ENCODE measurements around the gene ZNF516. TPM values are rescaled to one million over a fixed set of nuclear protein-coding genes. Genes with fewer than 3 reads are reported as not detected.

The ZNF516 gene
- total and polyA plus RNA-seq, 2 of the 13 experiments (the other 11 are each of a cell fraction or from before 2014, with no cell fraction given): 16.6 to 18.7 TPM

DNA sequence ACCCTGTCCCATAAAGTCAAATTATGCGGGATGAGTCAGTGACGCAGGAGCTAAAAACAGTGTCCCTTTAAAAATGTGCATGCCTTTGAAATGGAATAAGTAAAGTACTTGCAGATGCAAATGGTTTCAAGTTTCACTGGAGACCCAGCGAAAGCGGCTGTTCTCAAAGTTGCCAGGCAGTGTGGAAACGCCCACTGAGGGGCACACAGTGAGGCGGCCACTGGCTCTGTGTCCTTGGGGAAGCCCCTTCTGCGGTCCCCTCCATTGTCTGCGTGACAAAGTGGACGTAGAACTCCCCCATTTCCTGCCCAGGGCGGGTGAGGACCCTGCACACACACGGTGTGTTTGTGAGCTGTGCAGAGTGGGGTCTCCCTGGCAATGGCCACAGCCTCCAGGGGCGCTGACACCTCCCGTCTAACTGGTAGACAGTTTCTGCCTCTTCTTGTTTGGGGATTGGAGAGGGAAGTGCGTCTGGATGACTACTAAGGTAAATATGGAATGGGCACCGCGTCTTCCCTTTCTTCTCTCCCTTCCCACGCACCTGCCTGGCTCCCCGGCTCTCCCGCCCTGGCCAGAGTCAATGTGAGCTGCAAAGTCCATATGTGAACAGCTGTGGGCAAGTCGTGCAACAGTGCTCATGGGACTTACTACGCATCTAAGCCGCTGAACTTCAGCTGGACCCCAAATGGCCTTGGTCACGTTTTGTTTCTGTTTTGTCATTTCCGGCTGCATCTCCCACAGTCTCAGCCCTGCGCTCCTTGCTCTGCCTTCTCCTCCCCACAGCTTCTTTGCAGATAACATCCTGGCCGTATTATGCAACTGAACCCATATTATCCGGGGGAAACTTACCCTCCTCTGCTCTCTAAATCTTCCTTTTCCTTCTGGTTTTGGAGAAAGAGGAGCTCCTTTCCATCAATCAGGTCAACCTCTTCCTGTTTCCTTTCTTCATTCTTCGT lies 33.7 kb upstream of the ZNF516 start (continued):
- TF ChIP-seq HNRNPH1 (optimal IDR thresholded peaks at IDR 0.05; ENCODE audit: low read depth, low read length): no peak
- TF ChIP-seq PTBP1 (IDR thresholded peaks at IDR 0.05; ENCODE audit: low read depth, low read length, poor library complexity, severe bottlenecking): no peak
- TF ChIP-seq GLI4 (CRISPR knock-in tag; IDR thresholded peaks at IDR 0.05; ENCODE audit: borderline replicate concordance): no peak
- TF ChIP-seq, protein P1, sequence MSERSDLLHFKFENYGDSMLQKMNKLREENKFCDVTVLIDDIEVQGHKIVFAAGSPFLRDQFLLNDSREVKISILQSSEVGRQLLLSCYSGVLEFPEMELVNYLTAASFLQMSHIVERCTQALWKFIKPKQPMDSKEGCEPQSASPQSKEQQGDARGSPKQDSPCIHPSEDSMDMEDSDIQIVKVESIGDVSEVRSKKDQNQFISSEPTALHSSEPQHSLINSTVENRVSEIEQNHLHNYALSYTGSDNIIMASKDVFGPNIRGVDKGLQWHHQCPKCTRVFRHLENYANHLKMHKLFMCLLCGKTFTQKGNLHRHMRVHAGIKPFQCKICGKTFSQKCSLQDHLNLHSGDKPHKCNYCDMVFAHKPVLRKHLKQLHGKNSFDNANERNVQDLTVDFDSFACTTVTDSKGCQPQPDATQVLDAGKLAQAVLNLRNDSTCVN (CRISPR knock-in tag; IDR thresholded peaks at IDR 0.05; ENCODE audit: borderline replicate concordance): no peak
- no peak for TF ChIP-seq SALL2 (CRISPR knock-in tag; IDR thresholded peaks at IDR 0.05)
- no peak for TF ChIP-seq REPIN1 (CRISPR knock-in tag; IDR thresholded peaks at IDR 0.05; ENCODE audit: borderline replicate concordance, low read depth)
- TF ChIP-seq ZFP36L1 (CRISPR knock-in tag; IDR thresholded peaks at IDR 0.05): no peak
- no peak for TF ChIP-seq NFE2 (CRISPR knock-in tag; IDR thresholded peaks at IDR 0.05)
- TF ChIP-seq ZNF614 (CRISPR knock-in tag; IDR thresholded peaks at IDR 0.05; ENCODE audit: borderline replicate concordance): no peak
- TF ChIP-seq ZNF143 (CRISPR knock-in tag; IDR thresholded peaks at IDR 0.05): no peak
- peak; percentile 68; the same call in 1 of the 2 replicates for TF ChIP-seq ZNF33A (CRISPR knock-in tag; IDR thresholded peaks at IDR 0.05; ENCODE audit: borderline replicate concordance)
- TF ChIP-seq ZNF737 (CRISPR knock-in tag; IDR thresholded peaks at IDR 0.05; ENCODE audit: borderline replicate concordance): peak; percentile 39; the same call in 1 of the 2 replicates
- no peak for TF ChIP-seq NRL (CRISPR knock-in tag; IDR thresholded peaks at IDR 0.05; ENCODE audit: borderline replicate concordance)
- TF ChIP-seq ADNP (CRISPR knock-in tag; IDR thresholded peaks at IDR 0.05): no peak
- no peak for TF ChIP-seq ISL2 (CRISPR knock-in tag; IDR thresholded peaks at IDR 0.05)
- TF ChIP-seq, protein P2, sequence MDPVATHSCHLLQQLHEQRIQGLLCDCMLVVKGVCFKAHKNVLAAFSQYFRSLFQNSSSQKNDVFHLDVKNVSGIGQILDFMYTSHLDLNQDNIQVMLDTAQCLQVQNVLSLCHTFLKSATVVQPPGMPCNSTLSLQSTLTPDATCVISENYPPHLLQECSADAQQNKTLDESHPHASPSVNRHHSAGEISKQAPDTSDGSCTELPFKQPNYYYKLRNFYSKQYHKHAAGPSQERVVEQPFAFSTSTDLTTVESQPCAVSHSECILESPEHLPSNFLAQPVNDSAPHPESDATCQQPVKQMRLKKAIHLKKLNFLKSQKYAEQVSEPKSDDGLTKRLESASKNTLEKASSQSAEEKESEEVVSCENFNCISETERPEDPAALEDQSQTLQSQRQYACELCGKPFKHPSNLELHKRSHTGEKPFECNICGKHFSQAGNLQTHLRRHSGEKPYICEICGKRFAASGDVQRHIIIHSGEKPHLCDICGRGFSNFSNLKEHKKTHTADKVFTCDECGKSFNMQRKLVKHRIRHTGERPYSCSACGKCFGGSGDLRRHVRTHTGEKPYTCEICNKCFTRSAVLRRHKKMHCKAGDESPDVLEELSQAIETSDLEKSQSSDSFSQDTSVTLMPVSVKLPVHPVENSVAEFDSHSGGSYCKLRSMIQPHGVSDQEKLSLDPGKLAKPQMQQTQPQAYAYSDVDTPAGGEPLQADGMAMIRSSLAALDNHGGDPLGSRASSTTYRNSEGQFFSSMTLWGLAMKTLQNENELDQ (CRISPR knock-in tag; IDR thresholded peaks at IDR 0.05; ENCODE audit: borderline replicate concordance): no peak
- no peak for TF ChIP-seq ZBTB21 (CRISPR knock-in tag; IDR thresholded peaks at IDR 0.05)
- TF ChIP-seq ZNF652 (CRISPR knock-in tag; IDR thresholded peaks at IDR 0.05; ENCODE audit: borderline replicate concordance, low read depth): no peak
- TF ChIP-seq, protein P3, sequence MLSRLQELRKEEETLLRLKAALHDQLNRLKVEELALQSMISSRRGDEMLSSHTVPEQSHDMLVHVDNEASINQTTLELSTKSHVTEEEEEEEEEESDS (CRISPR knock-in tag; IDR thresholded peaks at IDR 0.05; ENCODE audit: borderline replicate concordance): no peak
- peak; percentile 32; the same call in 1 of the 2 replicates for TF ChIP-seq TAF1 (CRISPR knock-in tag; IDR thresholded peaks at IDR 0.05)
